ENCODE results near the gene CCL1.

The CCL1 gene

GRCh38 chr17:34363183-34363661 lies at the start of gene CCL1:
Gene CCL1 (minus strand): TSS chr17:34363233. CDS start chr17:34363161, 72 bp downstream.
- DNase-seq (ENCODE audit: low spot score), result no peak

GRCh38 chr17:34412534-34412933 lies 49.5 kb upstream of the CCL1 start:
- no peak for DNase-seq (ENCODE audit: low spot score)

- no peak for DNase-seq (ENCODE audit: low spot score)
Measured at GRCh38 chr17:34411646-34412421, 48.8 kb upstream of the CCL1 start.

GRCh38 chr17:34409352-34409751 lies 46.3 kb upstream of the CCL1 start:
- DNase-seq (ENCODE audit: low spot score), result no peak

GRCh38 chr17:34408439-34408838 lies 45.4 kb upstream of the CCL1 start:
- no peak for DNase-seq (ENCODE audit: low spot score)

GRCh38 chr17:34406226-34406625 lies 43.2 kb upstream of the CCL1 start:
- DNase-seq (ENCODE audit: low spot score), result no peak

- peak; percentile 17 for DNase-seq (ENCODE audit: low spot score)
Measured at GRCh38 chr17:34403006-34403405, 40.0 kb upstream of the CCL1 start.

GRCh38 chr17:34401165-34401564 lies 38.1 kb upstream of the CCL1 start:
- DNase-seq (ENCODE audit: low spot score), result no peak

GRCh38 chr17:34400301-34400931 lies 37.4 kb upstream of the CCL1 start:
- no peak for DNase-seq (ENCODE audit: low spot score)

GRCh38 chr17:34399725-34400124 lies 36.7 kb upstream of the CCL1 start:
- DNase-seq (ENCODE audit: low spot score), result no peak

GRCh38 chr17:34398990-34399389 lies 36.0 kb upstream of the CCL1 start:
- peak; percentile 83 for DNase-seq (ENCODE audit: low spot score)

GRCh38 chr17:34397265-34397664 lies 34.2 kb upstream of the CCL1 start:
- no peak for DNase-seq (ENCODE audit: low spot score)

- no peak for DNase-seq (ENCODE audit: low spot score)
Measured at GRCh38 chr17:34393401-34393800, 30.4 kb upstream of the CCL1 start.

GRCh38 chr17:34391241-34391640 lies 28.2 kb upstream of the CCL1 start:
- DNase-seq (ENCODE audit: low spot score), result no peak

- DNase-seq (ENCODE audit: low spot score), result no peak
Measured at GRCh38 chr17:34390649-34391048, 27.6 kb upstream of the CCL1 start.

GRCh38 chr17:34389126-34389750 lies 26.2 kb upstream of the CCL1 start:
- no peak for DNase-seq (ENCODE audit: low spot score)

- DNase-seq (ENCODE audit: low spot score), result no peak
Measured at GRCh38 chr17:34387566-34387965, 24.5 kb upstream of the CCL1 start.

GRCh38 chr17:34386697-34387550 lies 23.9 kb upstream of the CCL1 start:
- peak; percentile 78 for DNase-seq (ENCODE audit: low spot score)

- DNase-seq (ENCODE audit: low spot score), result no peak
Measured at GRCh38 chr17:34386343-34386696, 23.3 kb upstream of the CCL1 start.

- no peak for DNase-seq (ENCODE audit: low spot score)
Measured at GRCh38 chr17:34384822-34385605, 22.0 kb upstream of the CCL1 start.

- no peak for DNase-seq (ENCODE audit: low spot score)
Measured at GRCh38 chr17:34384271-34384670, 21.2 kb upstream of the CCL1 start.

All from pons (tissue), 1 donor.